ENCODE results near the gene FAM168B.

DNA sequence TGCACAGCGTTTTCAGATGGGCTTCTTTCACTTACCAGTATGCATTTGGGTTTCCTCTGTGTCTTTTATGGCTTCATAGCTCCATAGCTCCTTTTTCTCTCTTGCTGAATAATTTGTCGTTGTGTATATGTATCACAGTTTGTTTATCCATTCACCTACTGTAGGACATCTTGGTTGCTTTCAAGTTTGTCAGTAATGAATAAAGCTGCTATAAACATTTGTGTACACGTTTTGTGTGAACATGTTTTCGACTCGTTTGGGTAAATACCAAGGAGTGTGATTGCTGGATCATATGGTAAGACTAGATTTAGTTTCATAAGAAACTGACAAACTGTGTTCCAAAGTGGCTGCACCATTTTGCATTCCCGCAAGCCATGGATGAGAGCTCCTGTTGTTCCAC is 94.7 kb downstream of the FAM168B start:
- TF ChIP-seq, protein P1, sequence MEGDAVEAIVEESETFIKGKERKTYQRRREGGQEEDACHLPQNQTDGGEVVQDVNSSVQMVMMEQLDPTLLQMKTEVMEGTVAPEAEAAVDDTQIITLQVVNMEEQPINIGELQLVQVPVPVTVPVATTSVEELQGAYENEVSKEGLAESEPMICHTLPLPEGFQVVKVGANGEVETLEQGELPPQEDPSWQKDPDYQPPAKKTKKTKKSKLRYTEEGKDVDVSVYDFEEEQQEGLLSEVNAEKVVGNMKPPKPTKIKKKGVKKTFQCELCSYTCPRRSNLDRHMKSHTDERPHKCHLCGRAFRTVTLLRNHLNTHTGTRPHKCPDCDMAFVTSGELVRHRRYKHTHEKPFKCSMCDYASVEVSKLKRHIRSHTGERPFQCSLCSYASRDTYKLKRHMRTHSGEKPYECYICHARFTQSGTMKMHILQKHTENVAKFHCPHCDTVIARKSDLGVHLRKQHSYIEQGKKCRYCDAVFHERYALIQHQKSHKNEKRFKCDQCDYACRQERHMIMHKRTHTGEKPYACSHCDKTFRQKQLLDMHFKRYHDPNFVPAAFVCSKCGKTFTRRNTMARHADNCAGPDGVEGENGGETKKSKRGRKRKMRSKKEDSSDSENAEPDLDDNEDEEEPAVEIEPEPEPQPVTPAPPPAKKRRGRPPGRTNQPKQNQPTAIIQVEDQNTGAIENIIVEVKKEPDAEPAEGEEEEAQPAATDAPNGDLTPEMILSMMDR (IDR thresholded peaks at IDR 0.05 in 4 of 5, conservative IDR thresholded peaks at IDR 0.05 in 1 of 5) = no peak
- no peak for TF ChIP-seq POLR2A (IDR thresholded peaks at IDR 0.05)

Measured in gastrocnemius medialis (tissue), 4 donors.